Cardiac muscle cell (in vitro differentiated cells and primary cell): ENCODE measurements around the gene NETO1. TPM values are rescaled to one million over a fixed set of nuclear protein-coding genes. Genes with fewer than 3 reads are reported as not detected.

Experiments used
- DNase-seq, 2 donors: peaks; one replicate each; pipeline versions ENCODE4 v3.0.0 to v3.0.0-alpha.2; 2010 to 2017; ENCODE audit warnings: low read depth in 1 of 2, low spot score in 1 of 2
- H3K27ac ChIP-seq: fragments of 200-600 bp; sonication (generic); 2 replicates; pipeline ENCODE4 v1.5.1; 2016
- H3K27me3 ChIP-seq: fragments of 200-600 bp; sonication (generic); 2 replicates; pipeline ENCODE4 v1.6.0; 2016; ENCODE audit warnings: control low read depth
- H3K36me3 ChIP-seq: fragments of 200-600 bp; sonication (generic); 2 replicates; pipeline ENCODE4 v1.5.1; 2016; ENCODE audit warnings: control low read depth
- H3K4me1 ChIP-seq: fragments of 200-600 bp; sonication (generic); 2 replicates; pipeline ENCODE4 v1.8.1; 2017; ENCODE audit warnings: low read depth, mild to moderate bottlenecking, mixed run types
- H3K4me3 ChIP-seq: fragments of 200-600 bp; sonication (generic); 2 replicates; pipeline ENCODE4 v1.5.1; 2016; ENCODE audit warnings: mild to moderate bottlenecking
- H3K9me3 ChIP-seq: fragments of 200-600 bp; sonication (generic); 2 replicates; pipeline ENCODE4 v1.5.1; 2017; ENCODE audit warnings: low read depth, mild to moderate bottlenecking, control low read depth
- CTCF ChIP-seq: IDR thresholded peaks from 2 replicates; pipeline ENCODE4 v1.5.1; 2012; ENCODE audit warnings: low read depth, mild to moderate bottlenecking, low read length
- polyA plus RNA-seq: library from polyadenylated mRNA; unstranded; fragments of >200 nt; fragmentation: Nextera tagmentation; extraction: Ambion mirVana; gene quantifications from 2 replicates; pipeline ENCODE4 v1.2.1, GENCODE V29; 2016
- total RNA-seq: library from RNA; depleted of rRNA; stranded (reverse); fragments of >200 nt; gene quantifications from 2 replicates; pipeline ENCODE4 v1.2.3, GENCODE V29; 2016

The NETO1 gene
- total and polyA plus RNA-seq, 2 experiments from 2014 or later: 2.8 to 3.6 TPM

GRCh38 chr18:72898870-72899269, 31.1 kb upstream of the NETO1 start:
- no peaks in the 10 kb centered on the region for H3K36me3 ChIP-seq
- H3K9me3 ChIP-seq: no peaks in the 10 kb centered on the region
- H3K27ac ChIP-seq: no peak overlapping the region
- DNase-seq: no peak
- H3K4me3 ChIP-seq: no peak overlapping the region
- no peaks in the 10 kb centered on the region for H3K4me1 ChIP-seq
- no peak for TF ChIP-seq CTCF
- H3K27me3 ChIP-seq: no peaks in the 10 kb centered on the region

GRCh38 chr18:72895548-72895947, 27.8 kb upstream of the NETO1 start:
- Histone ChIP-seq H3K27me3 (no peaks in the 10 kb centered on the region), H3K4me1 (no peaks in the 10 kb centered on the region), H3K4me3 (no peak overlapping the region), H3K36me3 (no peaks in the 10 kb centered on the region), H3K9me3 (no peaks in the 10 kb centered on the region), H3K27ac (no peak overlapping the region)
- no peak for TF ChIP-seq CTCF
- no peak for DNase-seq

- Histone ChIP-seq H3K27me3 (no peaks in the 10 kb centered on the region), H3K9me3 (no peaks in the 10 kb centered on the region), H3K27ac (peak overlapping the region; percentile 19), H3K4me1 (peaks cover 16% of the 10 kb centered on the region), H3K4me3 (no peak overlapping the region), H3K36me3 (no peaks in the 10 kb centered on the region)
- TF ChIP-seq CTCF: no peak
- DNase-seq: peak in 1 of 2 donors; percentile 58
Measured at GRCh38 chr18:72878561-72878960, 10.8 kb upstream of the NETO1 start.

GRCh38 chr18:72878143-72878542, 10.4 kb upstream of the NETO1 start:
- H3K9me3 ChIP-seq: no peaks in the 10 kb centered on the region
- TF ChIP-seq CTCF: no peak
- H3K4me1 ChIP-seq: peaks cover 16% of the 10 kb centered on the region
- peak overlapping the region; percentile 19 for H3K27ac ChIP-seq
- H3K36me3 ChIP-seq: no peaks in the 10 kb centered on the region
- H3K27me3 ChIP-seq: no peaks in the 10 kb centered on the region
- H3K4me3 ChIP-seq: no peak overlapping the region
- DNase-seq: no peak

- peaks cover 41% of the 10 kb centered on the region for H3K27me3 ChIP-seq
- DNase-seq: no peak
- H3K4me1 ChIP-seq: no peaks in the 10 kb centered on the region
- H3K36me3 ChIP-seq: no peaks in the 10 kb centered on the region
- H3K27ac ChIP-seq: no peak overlapping the region
- no peaks in the 10 kb centered on the region for H3K9me3 ChIP-seq
- TF ChIP-seq CTCF: no peak
- H3K4me3 ChIP-seq: no peak overlapping the region
Measured at GRCh38 chr18:72871091-72871490, 3.3 kb upstream of the NETO1 start.
